B cell (primary cell): Measurements from ENCODE around the gene PRH2. TPM values are rescaled to one million over a fixed set of nuclear protein-coding genes. Genes with fewer than 3 reads are reported as not detected.

Experiments
- ATAC-seq: fragments of 200-7000 bp; cut with Tn5 transposase; one replicate; pipeline ENCODE4 v1.10.0; 2021; ENCODE audit warnings: low read depth, mild to moderate bottlenecking, moderate number of reproducible peaks, moderate library complexity
- CTCF ChIA-PET: fragments of 350-600 bp; sonication (Branson Sonifier 250); formaldehyde crosslinking; loops from one replicate; lab custom pipeline; 2021; ENCODE audit warnings: antibody characterized with exemption, inconsistent platforms; lab: Charles Lee
- POLR2A ChIA-PET: fragments of 350-600 bp; sonication (Branson Sonifier 250); formaldehyde crosslinking; loops from one replicate; lab custom pipeline; 2021; ENCODE audit warnings: antibody characterized with exemption; lab: Charles Lee
- DNase-seq: peaks from one replicate; pipeline ENCODE4 v3.0.0; 2013
- H2AFZ ChIP-seq: 2 replicates; pipeline ENCODE4 v1.6.1; 2012; ENCODE audit warnings: mild to moderate bottlenecking, low read depth, low read length; ENCODE audit not compliant: insufficient read depth, poor library complexity, severe bottlenecking
- H3K27ac ChIP-seq, 2 donors: 1 replicate in 1 of 2; 2 replicates in 1 of 2; pipeline ENCODE4 v1.5.1; 2012 to 2013; ENCODE audit warnings: low read length in 2 of 2, mild to moderate bottlenecking in 2 of 2, moderate library complexity in 1 of 2
- H3K27me3 ChIP-seq, 4 experiments: fragments of 200-600 bp in 1 of 4; sonication (generic) in 1 of 4; replicated peaks in 1 of 4; 1 replicate in 2 of 4; 2 replicates in 2 of 4; pipeline versions ENCODE4 v1.6.1 to v1.7.0; 2013 to 2016; ENCODE audit warnings: low read length in 3 of 4, mild to moderate bottlenecking in 2 of 4, mixed read lengths in 1 of 4, moderate library complexity in 1 of 4; ENCODE audit not compliant: insufficient read depth in 4 of 4, control insufficient read depth in 3 of 4; ENCODE audit errors: control extremely low read depth in 1 of 4
- H3K36me3 ChIP-seq, 2 experiments: replicated peaks in 1 of 2; 1 replicate in 1 of 2; 2 replicates in 1 of 2; pipeline versions ENCODE4 v1.6.1 to v1.7.1; 2013; ENCODE audit warnings: low read length in 1 of 2; ENCODE audit not compliant: insufficient read depth in 2 of 2, control insufficient read depth in 1 of 2; ENCODE audit errors: control extremely low read depth in 1 of 2, extremely low read depth in 1 of 2
- H3K4me1 ChIP-seq, 2 donors: fragments of 200-600 bp in 1 of 2; sonication (generic) in 1 of 2; 1 replicate in 1 of 2; 2 replicates in 1 of 2; pipeline versions ENCODE4 v1.5.1 to v1.6.1; 2013 to 2017; ENCODE audit warnings: low read length in 2 of 2; ENCODE audit not compliant: control insufficient read depth in 2 of 2, insufficient read depth in 2 of 2
- H3K4me2 ChIP-seq: replicated peaks from 2 replicates; pipeline ENCODE3; 2012; ENCODE audit warnings: mild to moderate bottlenecking, low read depth, low read length; ENCODE audit not compliant: poor library complexity, severe bottlenecking
- H3K4me3 ChIP-seq, 5 experiments: fragments of 200-600 bp in 1 of 5; sonication (generic) in 1 of 5; 1 replicate in 3 of 5; 2 replicates in 2 of 5; pipeline versions ENCODE4 v1.5.1 to v1.7.0; 2011 to 2016; ENCODE audit warnings: low read length in 4 of 5, mild to moderate bottlenecking in 4 of 5, low read depth in 2 of 5, control low read depth in 1 of 5, moderate library complexity in 1 of 5; ENCODE audit not compliant: insufficient read depth in 1 of 5; ENCODE audit errors: control extremely low read depth in 1 of 5, extremely low read depth in 1 of 5
- H3K79me2 ChIP-seq: fragments of 200-600 bp; sonication (generic); one replicate; pipeline ENCODE4 v1.6.0; 2016; ENCODE audit warnings: low read length; ENCODE audit not compliant: control insufficient read depth, insufficient read depth
- H3K9ac ChIP-seq: fragments of 200-600 bp; sonication (generic); 2 replicates; pipeline ENCODE4 v1.6.1; 2017; ENCODE audit warnings: mild to moderate bottlenecking, low read length, moderate library complexity
- H3K9me3 ChIP-seq, 3 donors: one replicate each; pipeline versions ENCODE4 v1.6.1 to v1.7.1; 2013; ENCODE audit warnings: low read length in 2 of 3; ENCODE audit not compliant: control insufficient read depth in 2 of 3, insufficient read depth in 1 of 3; ENCODE audit errors: control extremely low read depth in 1 of 3
- H4K20me1 ChIP-seq: 2 replicates; pipeline ENCODE4 v1.6.0; 2012; ENCODE audit warnings: mild to moderate bottlenecking, low read length; ENCODE audit not compliant: insufficient read depth, control insufficient read depth, poor library complexity, severe bottlenecking
- H3K27ac Mint-ChIP-seq: one replicate; pipeline ENCODE4 v1.8.0; 2021; ENCODE audit warnings: mixed read lengths
- H3K27me3 Mint-ChIP-seq: one replicate; pipeline ENCODE4 v1.8.0; 2021; ENCODE audit warnings: mixed read lengths
- H3K4me1 Mint-ChIP-seq: one replicate; pipeline ENCODE4 v1.8.0; 2021; ENCODE audit warnings: mixed read lengths
- H3K4me3 Mint-ChIP-seq: one replicate; pipeline ENCODE4 v1.8.0; 2021; ENCODE audit warnings: mixed read lengths
- H3K9me3 Mint-ChIP-seq: one replicate; pipeline ENCODE4 v1.8.0; 2022; ENCODE audit warnings: mixed read lengths; ENCODE audit not compliant: insufficient read depth
- CTCF ChIP-seq: fragments of 200-600 bp; IDR thresholded peaks from one replicate; pipeline ENCODE4 v1.8.0; 2022; ENCODE audit warnings: antibody characterized with exemption, mild to moderate bottlenecking
- EZH2 ChIP-seq: IDR thresholded peaks from 2 replicates; pipeline ENCODE4 v1.6.1; 2012; ENCODE audit warnings: borderline replicate concordance, low read depth, mild to moderate bottlenecking, moderate library complexity, low read length; ENCODE audit not compliant: insufficient read depth, poor library complexity, severe bottlenecking
- WGBS: methylation state at CpG from one replicate; pipeline ENCODE4 v1.1.5; 2013; ENCODE audit warnings: missing lambda C conversion rate; ENCODE audit not compliant: insufficient coverage; 5-methylcytosine and 5-hydroxymethylcytosine counted together
- intact Hi-C: fragments of 100-400 bp; cut with micrococcal nuclease; formaldehyde crosslinking; loops from one replicate; pipeline ENCODE4 v1.10.0; 2022
- polyA plus RNA-seq: library from polyadenylated mRNA; depleted of rRNA; stranded (reverse); fragments of >200 nt; gene quantifications from 2 replicates; pipeline ENCODE4 v1.2.3, GENCODE V29; 2012
- total RNA-seq, 2 donors: library from RNA; stranded (reverse); fragments of 120-200 nt in 1 of 2; gene quantifications; 1 replicate in 1 of 2; 2 replicates in 1 of 2; pipeline versions ENCODE4 v1.2.3 to v1.2.4, GENCODE V29; 2013 to 2022

The PRH2 gene
- total and polyA plus RNA-seq, 2 donors (not counting 1 experiment from before 2014, with no cell fraction given): 2.6 TPM; not detected in 1

GRCh38 chr12:10982244-10982643 is 53.2 kb downstream of the PRH2 start:
- 92% methylated on average over 2 of the region's 5 CpGs for WGBS
- Histone ChIP-seq H4K20me1 (no peaks in the 10 kb centered on the region), H3K79me2 (no peaks in the 10 kb centered on the region), H2AFZ (no peak overlapping the region), H3K9ac (no peak overlapping the region), H3K36me3 (no peaks in the 10 kb centered on the region), H3K27ac (no peak overlapping the region), H3K4me2 (no peak overlapping the region), H3K4me1 (no peaks in the 10 kb centered on the region), H3K27me3 (no peaks in the 10 kb centered on the region), H3K4me3 (no peak overlapping the region), H3K9me3 (no peaks in the 10 kb centered on the region)
- CTCF ChIA-PET: no interaction called here
- H3K27me3 Mint-ChIP-seq: no peaks in the 10 kb centered on the region
- no peaks in the 10 kb centered on the region for H3K9me3 Mint-ChIP-seq
- POLR2A ChIA-PET: no interaction called here
- intact Hi-C loops: no loop called here
- H3K4me1 Mint-ChIP-seq: peaks cover 3% of the 10 kb centered on the region
- TF ChIP-seq CTCF: no peak
- TF ChIP-seq EZH2: no peak
- H3K27ac Mint-ChIP-seq: no peak overlapping the region
- DNase-seq (no peak), ATAC-seq (no peak)
- H3K4me3 Mint-ChIP-seq: no peak overlapping the region

Other genes with a start within 250 kb of the PRH2 start
- 60.8 and 62.6 TPM in 2 replicates for gene YBX3, start 205.9 kb upstream of the PRH2 start, total RNA-seq
- 191 and 365 TPM in 2 replicates for gene YBX3, start 205.9 kb upstream of the PRH2 start, polyA plus RNA-seq
- gene TAS2R7, start 126.6 kb upstream of the PRH2 start, total RNA-seq: not detected in 2 replicates
- gene TAS2R7, start 126.6 kb upstream of the PRH2 start, polyA plus RNA-seq: not detected in 2 replicates
- gene TAS2R8, start 122.0 kb upstream of the PRH2 start, total RNA-seq: not detected in 2 replicates
- 0.20 TPM in 1 of 2 replicates, not detected in the other for gene TAS2R8, start 122.0 kb upstream of the PRH2 start, polyA plus RNA-seq
- not detected in 2 replicates for gene TAS2R9, start 119.1 kb upstream of the PRH2 start, total RNA-seq
- gene TAS2R9, start 119.1 kb upstream of the PRH2 start, polyA plus RNA-seq: not detected in 2 replicates
- 0.27 and 1.2 TPM in 2 replicates for gene TAS2R10, start 102.9 kb upstream of the PRH2 start, total RNA-seq
- gene TAS2R10, start 102.9 kb upstream of the PRH2 start, polyA plus RNA-seq: not detected in 2 replicates
- 1.0 and 1.9 TPM in 2 replicates for gene PRR4, start 79.8 kb upstream of the PRH2 start, total RNA-seq
- gene PRR4, start 79.8 kb upstream of the PRH2 start, polyA plus RNA-seq: 1.8 and 4.0 TPM in 2 replicates
- 33.6 and 39.7 TPM in 2 replicates for gene PRH1, start 45.0 kb upstream of the PRH2 start, total RNA-seq
- 5.9 and 20.9 TPM in 2 replicates for gene PRH1, start 45.0 kb upstream of the PRH2 start, polyA plus RNA-seq
- gene TAS2R13, start 19.7 kb upstream of the PRH2 start, total RNA-seq: 0.96 and 1.9 TPM in 2 replicates
- 0.06 TPM in 1 of 2 replicates, not detected in the other for gene TAS2R13, start 19.7 kb upstream of the PRH2 start, polyA plus RNA-seq
- gene TAS2R14, start 10.0 kb downstream of the PRH2 start, total RNA-seq: 1.4 and 3.4 TPM in 2 replicates
- gene TAS2R14, start 10.0 kb downstream of the PRH2 start, polyA plus RNA-seq: 2.8 and 4.3 TPM in 2 replicates
- 1.9 and 2.0 TPM in 2 replicates for gene TAS2R50, start 57.7 kb downstream of the PRH2 start, total RNA-seq
- gene TAS2R50, start 57.7 kb downstream of the PRH2 start, polyA plus RNA-seq: 0.28 and 0.46 TPM in 2 replicates
- gene TAS2R20, start 69.1 kb downstream of the PRH2 start, total RNA-seq: 3.4 and 4.0 TPM in 2 replicates
- 1.0 and 1.7 TPM in 2 replicates for gene TAS2R20, start 69.1 kb downstream of the PRH2 start, polyA plus RNA-seq
- 3.6 and 5.7 TPM in 2 replicates for gene TAS2R19, start 93.4 kb downstream of the PRH2 start, total RNA-seq
- gene TAS2R19, start 93.4 kb downstream of the PRH2 start, polyA plus RNA-seq: 0.34 and 0.42 TPM in 2 replicates
- gene TAS2R31, start 102.2 kb downstream of the PRH2 start, total RNA-seq: 5.0 and 5.7 TPM in 2 replicates
- gene TAS2R31, start 102.2 kb downstream of the PRH2 start, polyA plus RNA-seq: 0.63 and 0.86 TPM in 2 replicates
- gene TAS2R46, start 133.1 kb downstream of the PRH2 start, total RNA-seq: 2.1 and 2.6 TPM in 2 replicates
- 0.13 and 0.32 TPM in 2 replicates for gene TAS2R46, start 133.1 kb downstream of the PRH2 start, polyA plus RNA-seq
- gene TAS2R43, start 163.1 kb downstream of the PRH2 start, total RNA-seq: 4.8 and 5.0 TPM in 2 replicates
- 0.17 TPM in 1 of 2 replicates, not detected in the other for gene TAS2R43, start 163.1 kb downstream of the PRH2 start, polyA plus RNA-seq
- gene TAS2R30, start 205.4 kb downstream of the PRH2 start, total RNA-seq: 9.5 and 11.2 TPM in 2 replicates
- gene TAS2R30, start 205.4 kb downstream of the PRH2 start, polyA plus RNA-seq: not detected in 2 replicates
- gene SMIM10L1, start 242.0 kb downstream of the PRH2 start, total RNA-seq: 9.6 and 10.1 TPM in 2 replicates
- gene SMIM10L1, start 242.0 kb downstream of the PRH2 start, polyA plus RNA-seq: 3.6 and 4.2 TPM in 2 replicates